H1 (cell line): Measurements from ENCODE around the gene CLEC12A. TPM values are rescaled to one million over a fixed set of nuclear protein-coding genes. Genes with fewer than 3 reads are reported as not detected.

Experiments used
- CTCF ChIA-PET: fragments of 300-600 bp; sonication (Branson Sonifier 250); formaldehyde crosslinking; loops from one replicate; lab custom pipeline; 2021; ENCODE audit not compliant: partially characterized antibody; lab: Charles Lee
- POLR2A ChIA-PET: fragments of 300-600 bp; sonication (Branson Sonifier 250); formaldehyde crosslinking; loops from one replicate; lab custom pipeline; 2021; ENCODE audit warnings: inconsistent platforms; ENCODE audit not compliant: partially characterized antibody; lab: Charles Lee
- DNase-seq, 2 experiments: peaks; one replicate each; pipeline versions ENCODE4 v3.0.0 to v3.0.0-alpha.2; 2010 to 2022; ENCODE audit warnings: low spot score in 2 of 2, low read depth in 1 of 2, mixed read lengths in 1 of 2
- FAIRE-seq: peaks from 2 replicates; lab custom pipeline; 2011; peaks lifted over from hg19 to GRCh38; lab: Jason Lieb, UNC
- H2AFZ ChIP-seq: 2 replicates; pipeline ENCODE4 v1.8.1; 2012; ENCODE audit warnings: low read length, inconsistent platforms
- H2AK5ac ChIP-seq: 2 replicates; pipeline ENCODE4 v1.6.1; 2013; ENCODE audit warnings: low read depth, low read length
- H2BK120ac ChIP-seq: replicated peaks from 2 replicates; pipeline ENCODE3; 2013; ENCODE audit warnings: low read depth, low read length, inconsistent platforms
- H2BK12ac ChIP-seq: 2 replicates; pipeline ENCODE4 v1.6.1; 2013; ENCODE audit warnings: low read depth, low read length
- H2BK15ac ChIP-seq: 2 replicates; pipeline ENCODE4 v1.6.1; 2013; ENCODE audit warnings: low read length
- H2BK20ac ChIP-seq: 2 replicates; pipeline ENCODE4 v1.6.1; 2013; ENCODE audit warnings: low read length
- H2BK5ac ChIP-seq: 2 replicates; pipeline ENCODE4 v1.6.1; 2013; ENCODE audit warnings: low read depth, low read length
- H3K14ac ChIP-seq: 2 replicates; pipeline ENCODE4 v1.6.1; 2013; ENCODE audit warnings: inconsistent platforms; ENCODE audit not compliant: insufficient read length
- H3K18ac ChIP-seq: 2 replicates; pipeline ENCODE4 v1.6.1; 2013; ENCODE audit warnings: low read length; ENCODE audit errors: extremely low read depth
- H3K23ac ChIP-seq: 2 replicates; pipeline ENCODE4 v1.6.1; 2013; ENCODE audit warnings: inconsistent platforms; ENCODE audit not compliant: insufficient read length
- H3K23me2 ChIP-seq: 2 replicates; pipeline ENCODE4 v1.6.1; 2013; ENCODE audit warnings: low read depth, low read length
- H3K27ac ChIP-seq: 2 replicates; pipeline ENCODE4 v1.6.1; 2011; ENCODE audit warnings: low read depth, low read length, inconsistent platforms
- H3K27me3 ChIP-seq, 4 experiments: replicated peaks in 1 of 4; 1 replicate in 1 of 4; 2 replicates in 3 of 4; pipeline versions ENCODE4 v1.6.1 to v1.8.1; 2011 to 2013; ENCODE audit warnings: low read length in 3 of 4, mild to moderate bottlenecking in 3 of 4, inconsistent platforms in 2 of 4, mixed read lengths in 2 of 4, moderate library complexity in 1 of 4; ENCODE audit not compliant: control insufficient read depth in 3 of 4, insufficient read depth in 3 of 4; ENCODE audit errors: extremely low read depth in 1 of 4
- H3K36me3 ChIP-seq, 4 experiments: 2 replicates each; pipeline versions ENCODE4 v1.6.1 to v1.8.1; 2011 to 2013; ENCODE audit warnings: mild to moderate bottlenecking in 4 of 4, low read length in 3 of 4, moderate library complexity in 2 of 4, control low read depth in 1 of 4, inconsistent platforms in 1 of 4; ENCODE audit not compliant: insufficient read depth in 4 of 4, control insufficient read depth in 2 of 4
- H3K4ac ChIP-seq: replicated peaks from 2 replicates; pipeline ENCODE3; 2013; ENCODE audit warnings: low read length, low read depth, mixed read lengths, inconsistent platforms; ENCODE audit not compliant: insufficient read length
- H3K4me1 ChIP-seq, 4 experiments: replicated peaks in 1 of 4; 1 replicate in 1 of 4; 2 replicates in 3 of 4; pipeline versions ENCODE4 v1.6.1 to v1.8.1; 2011 to 2013; ENCODE audit warnings: low read length in 3 of 4, inconsistent platforms in 2 of 4, mixed read lengths in 1 of 4; ENCODE audit not compliant: insufficient read depth in 4 of 4, control insufficient read depth in 3 of 4
- H3K4me2 ChIP-seq, 2 experiments: 2 replicates each; pipeline versions ENCODE4 v1.6.1 to v1.8.1; 2011 to 2013; ENCODE audit warnings: low read depth in 2 of 2, low read length in 2 of 2, control low read depth in 1 of 2, inconsistent platforms in 1 of 2, mild to moderate bottlenecking in 1 of 2; ENCODE audit not compliant: insufficient read depth in 1 of 2
- H3K4me3 ChIP-seq, 4 experiments: fragments of 200-600, 300-600 bp in 1 of 4; sonication (generic), shearing (Covaris generic), sonication (Bioruptor Twin) in 1 of 4; 2 replicates each; pipeline versions ENCODE4 v1.5.1 to v1.8.1; 2011 to 2016; ENCODE audit warnings: low read length in 4 of 4, low read depth in 3 of 4, control low read depth in 2 of 4, inconsistent platforms in 2 of 4, mild to moderate bottlenecking in 2 of 4, mixed read lengths in 1 of 4, moderate library complexity in 1 of 4; ENCODE audit not compliant: insufficient read depth in 2 of 4; ENCODE audit errors: extremely low read depth in 1 of 4
- H3K56ac ChIP-seq: replicated peaks from 2 replicates; pipeline ENCODE3; 2013; ENCODE audit warnings: low read depth, mild to moderate bottlenecking, mixed read lengths, low read length, inconsistent platforms; ENCODE audit not compliant: insufficient read length
- H3K79me1 ChIP-seq: 2 replicates; pipeline ENCODE4 v1.6.1; 2013; ENCODE audit warnings: low read depth, low read length, control low read depth
- H3K79me2 ChIP-seq, 2 experiments: 2 replicates each; pipeline versions ENCODE4 v1.6.1 to v1.8.1; 2012 to 2013; ENCODE audit warnings: low read length in 2 of 2, mild to moderate bottlenecking in 2 of 2, inconsistent platforms in 1 of 2; ENCODE audit not compliant: insufficient read depth in 2 of 2, control insufficient read depth in 1 of 2
- H3K9ac ChIP-seq, 4 experiments: replicated peaks in 1 of 4; 1 replicate in 1 of 4; 2 replicates in 3 of 4; pipeline versions ENCODE4 v1.6.1 to v1.8.1; 2011 to 2013; ENCODE audit warnings: low read depth in 3 of 4, low read length in 3 of 4, control low read depth in 2 of 4, mild to moderate bottlenecking in 2 of 4, moderate library complexity in 2 of 4, inconsistent platforms in 1 of 4; ENCODE audit errors: extremely low read depth in 1 of 4
- H3K9me3 ChIP-seq, 2 experiments: 2 replicates each; pipeline versions ENCODE4 v1.6.1 to v1.8.1; 2012 to 2013; ENCODE audit warnings: mild to moderate bottlenecking in 2 of 2, moderate library complexity in 2 of 2, control low read depth in 1 of 2, inconsistent platforms in 1 of 2, low read depth in 1 of 2, low read length in 1 of 2, mixed read lengths in 1 of 2; ENCODE audit not compliant: insufficient read depth in 2 of 2
- H4K20me1 ChIP-seq, 2 experiments: replicated peaks in 1 of 2; 2 replicates each; pipeline versions ENCODE3 to v1.8.1; 2011 to 2013; ENCODE audit warnings: inconsistent platforms in 2 of 2, low read length in 2 of 2, mild to moderate bottlenecking in 1 of 2; ENCODE audit not compliant: insufficient read depth in 2 of 2, control insufficient read depth in 1 of 2
- H4K5ac ChIP-seq: 2 replicates; pipeline ENCODE4 v1.6.1; 2013; ENCODE audit warnings: low read length, low read depth, mixed read lengths, inconsistent platforms; ENCODE audit not compliant: insufficient read length
- H4K8ac ChIP-seq: 2 replicates; pipeline ENCODE4 v1.8.0; 2013; ENCODE audit warnings: mild to moderate bottlenecking, moderate library complexity, low read length, inconsistent platforms; ENCODE audit not compliant: insufficient read depth; ENCODE audit errors: extremely low read depth
- H4K91ac ChIP-seq: replicated peaks from 2 replicates; pipeline ENCODE3; 2013; ENCODE audit warnings: low read length, mixed read lengths, inconsistent platforms; ENCODE audit not compliant: insufficient read length
- BACH1 ChIP-seq: IDR thresholded peaks from 2 replicates; pipeline ENCODE4 v1.6.1; 2012; ENCODE audit warnings: low read length, improper control_type of control experiment
- HDAC6 ChIP-seq: IDR thresholded peaks from one replicate; pipeline ENCODE4 v1.7.1; 2012; ENCODE audit warnings: low read depth, mild to moderate bottlenecking, inconsistent platforms, low read length, moderate library complexity
- KDM4A ChIP-seq: IDR thresholded peaks from one replicate; pipeline ENCODE4 v1.7.1; 2012; ENCODE audit warnings: low read depth, mild to moderate bottlenecking, moderate library complexity, low read length, inconsistent platforms; ENCODE audit not compliant: severe bottlenecking
- MAX ChIP-seq: IDR thresholded peaks from 2 replicates; pipeline ENCODE4 v1.6.1; 2012; ENCODE audit warnings: inconsistent platforms
- RAD21 ChIP-seq, 2 experiments: IDR thresholded peaks in 1 of 2; conservative IDR thresholded peaks in 1 of 2; 2 replicates each; pipeline ENCODE4 v1.6.1; 2011; ENCODE audit warnings: low read depth in 2 of 2, low read length in 2 of 2, improper control_type of control experiment in 1 of 2, inconsistent platforms in 1 of 2, mild to moderate bottlenecking in 1 of 2, moderate library complexity in 1 of 2
- SIN3A ChIP-seq, 2 experiments: IDR thresholded peaks in 1 of 2; conservative IDR thresholded peaks in 1 of 2; 2 replicates each; pipeline ENCODE4 v1.6.1; 2011 to 2012; ENCODE audit warnings: low read length in 2 of 2, improper control_type of control experiment in 1 of 2, low read depth in 1 of 2, mild to moderate bottlenecking in 1 of 2
- WGBS, 2 experiments: shearing (Covaris generic) in 1 of 2; methylation state at CpG; one replicate each; pipeline versions ENCODE4 v1.1.6 to v1.1.7; 2013 to 2015; ENCODE audit warnings: low lambda C conversion rate in 2 of 2, mixed read lengths in 2 of 2, inconsistent platforms in 1 of 2, low coverage in 1 of 2, missing lambda C conversion rate in 1 of 2; ENCODE audit not compliant: insufficient replicate concordance in 2 of 2, insufficient coverage in 1 of 2, insufficient read length in 1 of 2; ENCODE audit errors: extremely low coverage in 1 of 2, missing lambda C conversion rate in 1 of 2; 5-methylcytosine and 5-hydroxymethylcytosine counted together
- polyA plus RNA-seq, 7 experiments: library from polyadenylated mRNA; depleted of rRNA in 3 of 7; stranded (reverse) in 5 of 7; unstranded in 2 of 7; fragments of >200 nt in 5 of 7; fragments of 200-250 nt in 2 of 7; gene quantifications; 1 replicate in 5 of 7; 2 replicates in 1 of 7; 4 replicates in 1 of 7; pipeline versions ENCODE4 v1.2.1 to v1.2.3, GENCODE V29; 2011 to 2013; ENCODE audit warnings: missing spikeins in 2 of 7, mixed read lengths in 2 of 7
- total RNA-seq: library from RNA; stranded (reverse); fragmentation: NEBNext Ultra II Directional; extraction: Animal tissue kit (Norgen Biotek cat#: 25700); gene quantifications from 2 replicates; pipeline ENCODE4 v1.2.1, GENCODE V29; 2021

The CLEC12A gene
- total and polyA plus RNA-seq, 2 of the 8 experiments (the other 6 are each of a cell fraction or from before 2014, with no cell fraction given) = not detected

DNA sequence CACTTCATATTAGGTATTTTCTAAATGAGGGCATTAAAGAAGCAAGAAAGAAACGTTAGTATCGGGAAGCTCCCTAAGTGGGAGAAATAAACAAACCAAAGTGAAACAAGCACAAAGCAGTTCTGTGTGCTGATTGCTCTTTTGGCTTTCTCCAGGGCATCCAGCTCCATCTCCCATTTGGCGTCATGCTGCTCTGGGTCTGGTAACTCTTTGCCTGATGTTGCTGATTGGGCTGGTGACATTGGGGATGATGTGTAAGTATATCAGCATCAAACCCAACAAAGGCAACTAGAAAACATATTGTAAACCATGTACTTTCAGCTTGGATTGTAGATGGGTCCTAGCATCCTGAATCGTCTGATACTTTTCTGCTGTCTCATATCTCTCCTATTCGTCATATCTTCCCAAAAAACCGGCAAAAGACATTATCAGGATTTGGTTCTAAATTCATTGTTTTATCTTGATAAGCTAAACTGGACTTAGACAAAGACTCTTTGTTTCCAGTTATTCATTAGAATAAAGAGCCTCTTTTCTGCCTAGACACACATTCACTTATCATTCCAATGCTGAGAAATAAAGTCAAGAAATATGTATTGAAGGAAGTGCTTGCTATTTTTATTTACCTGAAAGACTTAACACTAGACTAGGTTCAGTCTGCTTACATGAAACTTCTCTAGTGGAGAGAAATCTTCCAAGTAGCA lies 41.6 kb downstream of the CLEC12A start:
- 93% methylated on average over 6 of the region's 6 CpGs; no CpG with 5 or more reads in 1 of the 2 experiments for WGBS, 2 experiments
- Histone ChIP-seq H3K14ac (no peak overlapping the region), H3K9ac (no peak overlapping the region), H4K20me1 (no peaks in the 10 kb centered on the region), H2AFZ (0 out of 2 replicates have a peak overlapping the region, but pooled peaks have one; percentile 48), H3K4me3 (no peak overlapping the region), H2BK5ac (no peak overlapping the region), H2BK15ac (no peak overlapping the region), H3K23ac (no peak overlapping the region), H3K79me2 (no peaks in the 10 kb centered on the region), H3K9me3 (no peaks in the 10 kb centered on the region), H2AK5ac (no peak overlapping the region), H2BK120ac (no peak overlapping the region), H3K27ac (no peak overlapping the region), H3K23me2 (no peaks in the 10 kb centered on the region; the same call in 1 of the 2 replicates), H4K8ac (no peak overlapping the region), H4K91ac (no peak overlapping the region), H2BK20ac (no peak overlapping the region), H3K79me1 (no peaks in the 10 kb centered on the region), H3K36me3 (no peaks in the 10 kb centered on the region), H3K4me2 (no peak overlapping the region), H3K18ac (no peak overlapping the region), H2BK12ac (no peak overlapping the region), H3K27me3 (no peaks in the 10 kb centered on the region), H3K56ac (no peak overlapping the region), H4K5ac (no peak overlapping the region), H3K4me1 (peaks cover 0 to 7% (median 0%) of the 10 kb centered on the region in 4 experiments; a peak in 3 of 7 replicates), H3K4ac (no peak overlapping the region)
- FAIRE-seq = no peak
- ChIA-PET CTCF (interaction anchor here (0.8 to 3.7 kb wide), 8 partner anchors 9 to 262 kb away, joined by 3 to 48 read pairs (median 4); partner anchors contain the start of gene CLEC1B), POLR2A (interaction anchor here (1.4 kb wide), 1 partner anchor 101 kb away, joined by 4 read pairs; no protein-coding TSS in a partner anchor)
- no peak for TF ChIP-seq BACH1
- no peak for TF ChIP-seq SIN3A (conservative IDR thresholded peaks at IDR 0.05 in 1 of 2, IDR thresholded peaks at IDR 0.05 in 1 of 2; ENCODE audit: low read depth in 1 of 2, low read length in 2 of 2)
- TF ChIP-seq MAX = no peak
- TF ChIP-seq RAD21 (IDR thresholded peaks at IDR 0.05 in 1 of 2, conservative IDR thresholded peaks at IDR 0.05 in 1 of 2; ENCODE audit: low read depth in 2 of 2, low read length in 2 of 2) = no peak
- no peak for TF ChIP-seq KDM4A
- no peak for TF ChIP-seq HDAC6
- DNase-seq = no peak
